ENCODE measurements around the gene IPO11. TPM values are rescaled to one million over a fixed set of nuclear protein-coding genes. Genes with fewer than 3 reads are reported as not detected.

Gene IPO11
- total RNA-seq, 3 donors from 2014 or later: 31.5 to 34.7 (median 33.1) TPM

GRCh38 chr5:62536783-62537182, 124.2 kb downstream of the IPO11 start:
- Histone ChIP-seq H3K27me3 (no peaks in the 10 kb centered on the region), H3K4me1 (no peaks in the 10 kb centered on the region), H3K27ac (no peak overlapping the region), H3K36me3 (no peaks in the 10 kb centered on the region), H3K4me3 (no peak overlapping the region), H3K9me3 (no peaks in the 10 kb centered on the region)
- no peak for DNase-seq (ENCODE audit: low spot score in 2 of 2)
- no peak for TF ChIP-seq POLR2A (IDR thresholded peaks at IDR 0.05)
- TF ChIP-seq POLR2AphosphoS5 (IDR thresholded peaks at IDR 0.05): no peak
- TF ChIP-seq CTCF (IDR thresholded peaks at IDR 0.05): no peak
- intact Hi-C loops (cut with DNase I; ENCODE audit: low total_unique reads): no loop called here

GRCh38 chr5:62538017-62538942, 125.7 kb downstream of the IPO11 start:
- intact Hi-C loops (cut with DNase I; ENCODE audit: low total_unique reads): no loop called here
- no peak for DNase-seq (ENCODE audit: low spot score in 2 of 2)
- Histone ChIP-seq H3K27me3 (no peaks in the 10 kb centered on the region), H3K36me3 (no peaks in the 10 kb centered on the region), H3K4me3 (no peak overlapping the region), H3K9me3 (no peaks in the 10 kb centered on the region), H3K4me1 (no peaks in the 10 kb centered on the region), H3K27ac (no peak overlapping the region)
- TF ChIP-seq CTCF (IDR thresholded peaks at IDR 0.05) (no peak), POLR2A (IDR thresholded peaks at IDR 0.05) (no peak), POLR2AphosphoS5 (IDR thresholded peaks at IDR 0.05) (no peak)

GRCh38 chr5:62542720-62543119, 130.2 kb downstream of the IPO11 start:
- H3K4me3 ChIP-seq: no peak overlapping the region
- no peaks in the 10 kb centered on the region for H3K36me3 ChIP-seq
- DNase-seq (ENCODE audit: low spot score in 2 of 2): no peak
- TF ChIP-seq POLR2AphosphoS5 (IDR thresholded peaks at IDR 0.05): no peak
- TF ChIP-seq CTCF (IDR thresholded peaks at IDR 0.05): no peak
- no peak for TF ChIP-seq POLR2A (IDR thresholded peaks at IDR 0.05)
- intact Hi-C loops (cut with DNase I; ENCODE audit: low total_unique reads): no loop called here
- H3K9me3 ChIP-seq: no peaks in the 10 kb centered on the region
- H3K4me1 ChIP-seq: no peaks in the 10 kb centered on the region
- H3K27me3 ChIP-seq: no peaks in the 10 kb centered on the region
- H3K27ac ChIP-seq: no peak overlapping the region

- no peak for TF ChIP-seq CTCF (IDR thresholded peaks at IDR 0.05)
- TF ChIP-seq POLR2A (IDR thresholded peaks at IDR 0.05): no peak
- no peak for TF ChIP-seq POLR2AphosphoS5 (IDR thresholded peaks at IDR 0.05)
- H3K27ac ChIP-seq: no peak overlapping the region
- DNase-seq (ENCODE audit: low spot score in 2 of 2): no peak
- H3K4me1 ChIP-seq: no peaks in the 10 kb centered on the region
- H3K27me3 ChIP-seq: no peaks in the 10 kb centered on the region
- H3K4me3 ChIP-seq: no peak overlapping the region
- H3K9me3 ChIP-seq: no peaks in the 10 kb centered on the region
- no peaks in the 10 kb centered on the region for H3K36me3 ChIP-seq
- intact Hi-C loops (cut with DNase I; ENCODE audit: low total_unique reads): no loop called here
Measured at GRCh38 chr5:62547945-62548630, 135.5 kb downstream of the IPO11 start.

GRCh38 chr5:62550103-62550502, 137.5 kb downstream of the IPO11 start:
- Histone ChIP-seq H3K27me3 (no peaks in the 10 kb centered on the region), H3K4me1 (no peaks in the 10 kb centered on the region), H3K36me3 (no peaks in the 10 kb centered on the region), H3K27ac (no peak overlapping the region), H3K4me3 (no peak overlapping the region), H3K9me3 (no peaks in the 10 kb centered on the region)
- intact Hi-C loops (cut with DNase I; ENCODE audit: low total_unique reads): no loop called here
- no peak for DNase-seq (ENCODE audit: low spot score in 2 of 2)
- TF ChIP-seq CTCF (IDR thresholded peaks at IDR 0.05): no peak
- TF ChIP-seq POLR2A (IDR thresholded peaks at IDR 0.05): no peak
- TF ChIP-seq POLR2AphosphoS5 (IDR thresholded peaks at IDR 0.05): no peak
